Measurements from ENCODE around the gene ESPL1. TPM values are rescaled to one million over a fixed set of nuclear protein-coding genes. Genes with fewer than 3 reads are reported as not detected.

The ESPL1 gene
- total and polyA plus RNA-seq, 2 of the 13 experiments (the other 11 are each of a cell fraction or from before 2014, with no cell fraction given), result 5.8 to 11.5 TPM

GRCh38 chr12:53295070-53295890 is 27.2 kb downstream of the ESPL1 start, which contains the start of gene PFDN5 (continued):
- TF ChIP-seq ZBTB40 (IDR thresholded peaks at IDR 0.05) (no peak), ZBTB40 (CRISPR knock-in tag; IDR thresholded peaks at IDR 0.05) (peak; percentile 47; the same call in 1 of the 2 replicates), ZNF232 (CRISPR knock-in tag; IDR thresholded peaks at IDR 0.05; ENCODE audit: borderline replicate concordance) (peak; percentile 69; the same call in 1 of the 2 replicates), ZNF598 (CRISPR knock-in tag; IDR thresholded peaks at IDR 0.05; ENCODE audit: borderline replicate concordance) (no peak), CREB1 (IDR thresholded peaks at IDR 0.05) (peak; percentile 29; the same call in 1 of the 2 replicates), CREB1 (CRISPR knock-in tag; IDR thresholded peaks at IDR 0.05) (peak; percentile 47), ZNF768 (CRISPR knock-in tag; IDR thresholded peaks at IDR 0.05) (peak; percentile 49; the same call in 1 of the 2 replicates), UBTF (CRISPR knock-in tag; IDR thresholded peaks at IDR 0.05) (peak; percentile 66), PHF5A (CRISPR knock-in tag; IDR thresholded peaks at IDR 0.05; ENCODE audit: low read depth, unreplicated experiment) (peak; percentile 37), NONO (IDR thresholded peaks at IDR 0.05) (no peak), NONO (CRISPR knock-in tag; conservative IDR thresholded peaks at IDR 0.05) (peak; percentile 78; the same call in 1 of the 2 replicates), ESRRA (CRISPR knock-in tag; IDR thresholded peaks at IDR 0.05; ENCODE audit: low read depth) (0 out of 2 replicates have a peak, but pooled peaks have one; percentile 45), HCFC1 (IDR thresholded peaks at IDR 0.05; ENCODE audit: low read depth, low read length) (peak; percentile 57; the same call in 1 of the 2 replicates), SIN3B (IDR thresholded peaks at IDR 0.05; ENCODE audit: low read length) (peak; percentile 64; the same call in 1 of the 2 replicates), GABPB1 (CRISPR knock-in tag; IDR thresholded peaks at IDR 0.05) (peak; percentile 96), ZBTB34 (CRISPR knock-in tag; IDR thresholded peaks at IDR 0.05) (no peak), SIN3A (IDR thresholded peaks at IDR 0.05; ENCODE audit: borderline replicate concordance, low read depth, low read length) (peak; percentile 80; the same call in 1 of the 2 replicates)

Measured in HepG2 (cell line).